Calu3 (cell line): ENCODE measurements around the gene CIAO2B. TPM values are rescaled to one million over a fixed set of nuclear protein-coding genes. Genes with fewer than 3 reads are reported as not detected.

ENCODE experiments used
- BruUV-seq: library from RNA; stranded (reverse); fragments of 400-500 nt; replicated peaks from 2 replicates; lab custom pipeline; 2021; lab: Mats Ljungman, UMichigan
- CTCF ChIA-PET: fragments of 300-600 bp; sonication (Branson Sonifier 250); formaldehyde crosslinking; loops from one replicate; lab custom pipeline; 2022; ENCODE audit warnings: antibody characterized with exemption; lab: Charles Lee
- DNase-seq: peaks from one replicate; pipeline ENCODE4 v3.0.0; 2022
- H3K27ac Mint-ChIP-seq: one replicate; pipeline ENCODE4 v1.8.0; 2022; ENCODE audit warnings: mixed read lengths; ENCODE audit not compliant: unreplicated experiment
- H3K27me3 Mint-ChIP-seq: one replicate; pipeline ENCODE4 v1.8.0; 2022; ENCODE audit warnings: mixed read lengths; ENCODE audit not compliant: unreplicated experiment
- H3K36me3 Mint-ChIP-seq: one replicate; pipeline ENCODE4 v1.8.0; 2022; ENCODE audit warnings: mild to moderate bottlenecking, moderate library complexity, mixed read lengths; ENCODE audit not compliant: insufficient read depth, unreplicated experiment
- H3K4me1 Mint-ChIP-seq: one replicate; pipeline ENCODE4 v1.8.0; 2022; ENCODE audit warnings: mild to moderate bottlenecking, low read depth, mixed read lengths; ENCODE audit not compliant: unreplicated experiment
- H3K4me3 Mint-ChIP-seq: one replicate; pipeline ENCODE4 v1.8.0; 2022; ENCODE audit warnings: mild to moderate bottlenecking, low read depth, moderate library complexity, mixed read lengths; ENCODE audit not compliant: unreplicated experiment
- H3K9me3 Mint-ChIP-seq: one replicate; pipeline ENCODE4 v1.8.0; 2022; ENCODE audit warnings: low read depth, mixed read lengths; ENCODE audit not compliant: unreplicated experiment
- intact Hi-C: fragments of 100-400 bp; cut with micrococcal nuclease; formaldehyde crosslinking; loops from one replicate; pipeline ENCODE4 v1.10.0; 2022; ENCODE audit not compliant: unreplicated experiment
- total RNA-seq: library from RNA; stranded (reverse); gene quantifications from 2 replicates; pipeline ENCODE4 v1.2.3, GENCODE V29; 2022
- TF ChIP-seq, protein P1 (sequence below): fragments of 200-600 bp; IDR thresholded peaks from one replicate; pipeline ENCODE4 v1.8.0; 2022; ENCODE audit warnings: antibody characterized with exemption; ENCODE audit not compliant: unreplicated experiment

CIAO2B gene
- total RNA-seq, 1 experiment from 2014 or later: 121 TPM

DNA sequence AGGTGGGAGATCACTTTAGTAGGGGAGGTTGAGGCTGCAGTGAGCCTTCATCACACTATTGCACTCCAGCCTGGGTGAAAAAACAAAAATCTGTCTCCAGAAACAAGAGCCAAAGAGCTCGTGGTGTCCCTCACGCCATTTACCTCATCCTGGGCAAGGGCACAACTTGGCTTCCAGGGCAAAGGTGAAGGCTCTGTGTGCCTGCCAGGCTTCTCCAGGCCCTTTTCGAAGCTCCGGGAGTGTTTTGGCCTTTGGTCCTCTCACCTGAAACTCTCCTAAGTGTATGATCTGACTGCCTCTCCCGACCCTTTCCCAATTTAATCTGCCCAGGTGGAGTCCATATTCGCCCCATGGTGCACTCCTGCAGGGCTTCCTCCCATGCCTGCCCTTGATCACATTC lies 15.3 kb upstream of the CIAO2B start:
- CTCF ChIA-PET: no interaction called here
- no peak for DNase-seq
- Mint-ChIP-seq H3K27me3 (peaks cover 29% of the 10 kb centered on the region), H3K9me3 (no peaks in the 10 kb centered on the region), H3K27ac (no peak overlapping the region), H3K36me3 (peaks cover 26% of the 10 kb centered on the region), H3K4me3 (no peak overlapping the region), H3K4me1 (peaks cover 29% of the 10 kb centered on the region)
- intact Hi-C loops: loop anchor here (5.0 kb wide), 2 partner anchors 52 to 238 kb away; no protein-coding TSS in a partner anchor
- TF ChIP-seq, protein P1, sequence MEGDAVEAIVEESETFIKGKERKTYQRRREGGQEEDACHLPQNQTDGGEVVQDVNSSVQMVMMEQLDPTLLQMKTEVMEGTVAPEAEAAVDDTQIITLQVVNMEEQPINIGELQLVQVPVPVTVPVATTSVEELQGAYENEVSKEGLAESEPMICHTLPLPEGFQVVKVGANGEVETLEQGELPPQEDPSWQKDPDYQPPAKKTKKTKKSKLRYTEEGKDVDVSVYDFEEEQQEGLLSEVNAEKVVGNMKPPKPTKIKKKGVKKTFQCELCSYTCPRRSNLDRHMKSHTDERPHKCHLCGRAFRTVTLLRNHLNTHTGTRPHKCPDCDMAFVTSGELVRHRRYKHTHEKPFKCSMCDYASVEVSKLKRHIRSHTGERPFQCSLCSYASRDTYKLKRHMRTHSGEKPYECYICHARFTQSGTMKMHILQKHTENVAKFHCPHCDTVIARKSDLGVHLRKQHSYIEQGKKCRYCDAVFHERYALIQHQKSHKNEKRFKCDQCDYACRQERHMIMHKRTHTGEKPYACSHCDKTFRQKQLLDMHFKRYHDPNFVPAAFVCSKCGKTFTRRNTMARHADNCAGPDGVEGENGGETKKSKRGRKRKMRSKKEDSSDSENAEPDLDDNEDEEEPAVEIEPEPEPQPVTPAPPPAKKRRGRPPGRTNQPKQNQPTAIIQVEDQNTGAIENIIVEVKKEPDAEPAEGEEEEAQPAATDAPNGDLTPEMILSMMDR: no peak
- no TSS peak for BruUV-seq

DNA sequence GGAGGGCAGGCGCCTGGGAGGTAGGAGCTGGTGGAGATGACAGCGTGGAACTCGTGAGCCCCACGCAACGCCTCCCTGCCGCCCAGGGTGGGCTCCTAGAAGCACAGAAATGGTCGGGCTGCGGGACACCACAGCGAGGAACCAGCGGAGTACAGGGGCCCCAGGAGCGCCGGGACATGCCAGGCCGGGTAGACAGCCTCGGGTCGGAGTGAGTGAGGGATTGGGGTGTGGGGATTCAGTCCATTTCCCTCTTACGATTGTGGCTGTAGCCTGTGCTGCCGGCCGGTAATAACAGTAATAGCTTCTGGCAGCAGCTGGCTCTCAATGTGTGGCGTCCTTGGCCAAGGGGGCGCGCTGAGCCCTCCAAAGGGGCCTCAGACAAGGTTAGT lies 14.6 kb upstream of the CIAO2B start:
- Mint-ChIP-seq H3K27ac (no peak overlapping the region), H3K4me3 (peak overlapping the region; percentile 77), H3K4me1 (peaks cover 24% of the 10 kb centered on the region), H3K36me3 (peaks cover 33% of the 10 kb centered on the region), H3K27me3 (peaks cover 29% of the 10 kb centered on the region), H3K9me3 (no peaks in the 10 kb centered on the region)
- TF ChIP-seq, protein P1: no peak
- intact Hi-C loops: loop anchor here (5.0 kb wide), 2 partner anchors 52 to 238 kb away; no protein-coding TSS in a partner anchor
- CTCF ChIA-PET: no interaction called here
- BruUV-seq: no TSS peak
- no peak for DNase-seq

DNA sequence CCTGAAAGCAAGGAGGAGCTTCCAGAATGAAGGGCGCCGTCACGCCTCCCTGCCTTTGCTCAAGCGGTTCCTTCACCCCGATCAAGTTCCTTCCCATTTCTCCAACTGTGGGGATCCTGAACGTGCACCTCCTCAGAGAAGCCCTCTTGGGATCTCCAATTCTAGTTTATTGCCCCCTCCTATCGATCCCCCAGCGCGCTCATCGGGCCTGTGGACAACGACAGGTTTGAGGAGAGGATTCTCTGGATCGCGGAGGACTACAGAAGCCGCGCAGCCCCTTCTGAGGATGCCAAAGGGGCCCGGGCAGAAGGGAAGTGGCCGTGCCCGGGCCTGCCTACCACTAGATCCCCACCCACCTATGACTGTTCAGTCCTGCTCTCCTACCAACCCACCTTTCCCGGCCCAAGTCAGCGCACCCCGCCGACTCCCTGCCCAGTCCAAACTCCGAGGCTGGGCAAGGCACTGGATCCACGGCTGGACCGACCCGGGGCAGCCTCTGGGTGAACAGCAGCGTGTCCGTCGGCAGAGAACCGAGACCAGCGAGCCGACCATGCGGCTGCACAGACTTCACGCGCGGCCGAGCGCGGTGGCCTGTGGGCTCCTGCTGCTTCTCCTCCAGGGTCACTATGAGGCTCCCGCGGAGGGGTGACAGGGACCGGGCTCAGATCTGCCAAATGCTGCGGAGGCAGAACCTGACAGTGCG lies 14.1 kb upstream of the CIAO2B start:
- intact Hi-C loops: loop anchor here (5.0 kb wide), 2 partner anchors 51 to 239 kb away; no protein-coding TSS in a partner anchor
- Mint-ChIP-seq H3K9me3 (no peaks in the 10 kb centered on the region), H3K27me3 (peaks cover 29% of the 10 kb centered on the region), H3K4me3 (peak overlapping the region; percentile 77), H3K4me1 (peaks cover 20% of the 10 kb centered on the region), H3K27ac (peak overlapping the region; percentile 32), H3K36me3 (peaks cover 36% of the 10 kb centered on the region)
- TF ChIP-seq, protein P1: no peak
- peak; percentile 22 for DNase-seq
- BruUV-seq: no TSS peak
- CTCF ChIA-PET: no interaction called here

DNA sequence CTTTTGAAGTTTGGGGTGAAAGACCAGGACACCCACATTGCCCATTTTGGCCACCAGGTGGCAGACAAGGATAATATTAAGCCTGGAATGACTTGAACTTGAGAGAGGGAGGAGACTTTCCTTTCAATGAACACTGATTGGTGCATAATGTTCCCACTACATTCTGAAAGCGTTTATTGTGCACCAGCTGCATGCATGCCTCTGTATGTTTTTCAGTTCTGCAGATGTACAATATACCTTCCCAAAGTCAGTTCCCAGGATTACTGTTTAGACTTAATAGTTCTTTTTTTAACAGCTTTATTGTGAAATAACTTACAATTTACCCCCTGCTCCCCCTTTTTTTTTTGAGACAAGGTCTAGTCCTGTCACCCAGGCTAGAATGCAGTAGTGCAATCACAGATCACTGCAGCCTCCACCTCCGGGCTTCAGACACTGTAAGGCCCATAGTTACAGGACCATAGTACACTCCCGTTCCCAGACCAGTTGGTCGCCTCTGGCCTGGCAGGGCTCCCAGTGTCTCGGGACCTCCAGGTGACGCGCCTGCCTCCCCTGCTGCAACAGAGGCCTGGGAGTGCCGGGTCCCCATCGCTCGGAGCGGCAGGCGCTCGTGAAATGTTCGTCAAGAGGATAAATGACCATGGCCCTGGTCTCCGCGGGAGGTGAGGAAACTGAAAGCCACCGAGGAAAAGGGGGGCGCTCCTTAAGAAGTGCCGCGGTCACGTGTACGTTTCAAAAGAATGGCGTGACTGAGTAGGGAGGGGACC lies 13.3 kb upstream of the CIAO2B start:
- TF ChIP-seq, protein P1: peak; percentile 89
- peaks cover 20% of the 10 kb centered on the region for H3K4me1 Mint-ChIP-seq
- BruUV-seq: no TSS peak
- peak overlapping the region; percentile 32 for H3K27ac Mint-ChIP-seq
- peak; percentile 86 for DNase-seq
- no peaks in the 10 kb centered on the region for H3K9me3 Mint-ChIP-seq
- peaks cover 37% of the 10 kb centered on the region for H3K36me3 Mint-ChIP-seq
- CTCF ChIA-PET: interaction anchor here (0.6 to 0.9 kb wide), 2 partner anchors 210 to 1767 kb away, joined by 3 to 4 read pairs; no protein-coding TSS in a partner anchor
- H3K27me3 Mint-ChIP-seq: peaks cover 29% of the 10 kb centered on the region
- peak overlapping the region; percentile 77 for H3K4me3 Mint-ChIP-seq
- intact Hi-C loops: loop anchor here (5.0 kb wide), 2 partner anchors 50 to 240 kb away; no protein-coding TSS in a partner anchor
